Activated T-cell treated with anti-CD3 and anti-CD28 coated beads, Interleukin-2, amount 50 U/mL, for 72 hours (primary cell): ENCODE measurements around the gene WDR44. TPM values are rescaled to one million over a fixed set of nuclear protein-coding genes. Genes with fewer than 3 reads are reported as not detected.
A peak's percentile ranks its signal among the peaks of the same experiment; 100 is the strongest.

ENCODE experiments used
- ATAC-seq, 2 donors: fragments of 150-1000 bp; cut with Tn5 transposase; replicated peaks in 1 of 2; 2 replicates each; pipeline ENCODE4 v1.10.0; 2021; ENCODE audit warnings: moderate library complexity in 2 of 2, mild to moderate bottlenecking in 1 of 2
- DNase-seq, 2 donors: peaks; one replicate each; pipeline ENCODE4 v3.0.0; 2021 to 2022; ENCODE audit warnings: mixed read lengths in 1 of 2
- H3K27ac Mint-ChIP-seq: one replicate; pipeline ENCODE4 v1.8.0; 2022; ENCODE audit warnings: mild to moderate bottlenecking, moderate library complexity, mixed read lengths
- H3K27me3 Mint-ChIP-seq: one replicate; pipeline ENCODE4 v1.8.0; 2022; ENCODE audit warnings: low read depth, mixed read lengths
- H3K36me3 Mint-ChIP-seq, 2 donors: one replicate each; pipeline ENCODE4 v1.8.0; 2022; ENCODE audit warnings: mixed read lengths in 2 of 2, mild to moderate bottlenecking in 1 of 2; ENCODE audit not compliant: insufficient read depth in 2 of 2
- H3K4me1 Mint-ChIP-seq: one replicate; pipeline ENCODE4 v1.8.0; 2022; ENCODE audit warnings: low read depth, mixed read lengths
- H3K4me3 Mint-ChIP-seq, 2 donors: one replicate each; pipeline ENCODE4 v1.8.0; 2022; ENCODE audit warnings: mild to moderate bottlenecking in 2 of 2, mixed read lengths in 2 of 2, moderate library complexity in 2 of 2
- H3K9me3 Mint-ChIP-seq, 2 donors: one replicate each; pipeline ENCODE4 v1.8.0; 2022; ENCODE audit warnings: mixed read lengths in 2 of 2
- total RNA-seq, 2 donors: library from RNA; stranded (reverse); gene quantifications; one replicate each; pipeline ENCODE4 v1.2.3, GENCODE V29; 2022

The WDR44 gene
- total RNA-seq, 2 donors from 2014 or later: 12.2 to 12.4 TPM

GRCh38 chrX:118497180-118497818 is 151.4 kb downstream of the WDR44 start:
- Mint-ChIP-seq H3K9me3 (no peaks in the 10 kb centered on the region), H3K36me3 (peaks cover 2% of the 10 kb centered on the region in 2 donors), H3K4me1 (peaks cover 27% of the 10 kb centered on the region), H3K27ac (peak overlapping the region; percentile 94), H3K4me3 (peak overlapping the region; percentile 95 to 98), H3K27me3 (peaks cover 7% of the 10 kb centered on the region)
- ATAC-seq: no peak
- peak; percentile 8 to 18 for DNase-seq

GRCh38 chrX:118498351-118498750 is 152.4 kb downstream of the WDR44 start:
- Mint-ChIP-seq H3K27ac (peak overlapping the region; percentile 94), H3K36me3 (peaks cover 2% of the 10 kb centered on the region in 2 donors), H3K9me3 (no peaks in the 10 kb centered on the region), H3K4me3 (peak overlapping the region; percentile 95 to 98), H3K4me1 (peaks cover 38% of the 10 kb centered on the region), H3K27me3 (peaks cover 1% of the 10 kb centered on the region)
- DNase-seq (no peak), ATAC-seq (no peak)

DNA sequence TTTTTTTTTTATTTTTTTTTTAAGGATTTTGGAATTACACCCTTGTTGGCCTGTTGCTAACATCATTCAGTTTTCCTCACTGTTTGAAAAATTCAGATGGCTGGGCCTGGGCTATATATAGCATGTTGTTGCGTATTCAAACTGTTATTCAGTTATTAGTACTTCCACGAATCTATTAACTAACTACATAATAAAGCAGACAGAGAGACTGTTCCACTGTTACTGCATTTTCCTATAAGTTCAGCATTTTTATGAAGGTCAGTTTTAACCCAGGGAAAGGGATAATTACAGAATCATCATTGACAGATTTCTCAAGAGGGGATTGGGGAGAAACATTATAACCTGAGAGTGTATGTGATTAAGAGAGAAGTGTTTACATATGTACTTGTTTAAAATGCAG is 152.8 kb downstream of the WDR44 start:
- Mint-ChIP-seq H3K4me3 (peak overlapping the region; percentile 83 to 98), H3K4me1 (peaks cover 42% of the 10 kb centered on the region), H3K9me3 (peaks cover 0 to 2% of the 10 kb centered on the region in 2 donors), H3K36me3 (peaks cover 2 to 4% of the 10 kb centered on the region in 2 donors), H3K27ac (peak overlapping the region; percentile 94), H3K27me3 (no peaks in the 10 kb centered on the region)
- no peak for ATAC-seq
- DNase-seq: no peak

- H3K4me3 Mint-ChIP-seq: peak overlapping the region; percentile 2 to 83
- H3K9me3 Mint-ChIP-seq: peaks cover 0 to 2% of the 10 kb centered on the region in 2 donors
- H3K27me3 Mint-ChIP-seq: no peaks in the 10 kb centered on the region
- ATAC-seq (no peak), DNase-seq (no peak)
- peaks cover 2 to 4% of the 10 kb centered on the region in 2 donors for H3K36me3 Mint-ChIP-seq
- peak overlapping the region; percentile 94 for H3K27ac Mint-ChIP-seq
- H3K4me1 Mint-ChIP-seq: peaks cover 45% of the 10 kb centered on the region
Measured at GRCh38 chrX:118499295-118499694, 153.4 kb downstream of the WDR44 start.

Other genes starting within 250 kb of the WDR44 start
- 1 to 10 TPM; 1.3 to 1.6 TPM for gene KLHL13, start 229.3 kb upstream of the WDR44 start, total RNA-seq
- gene DOCK11, start 149.7 kb downstream of the WDR44 start, total RNA-seq: 10 to 100 TPM; 65.2 to 71.0 TPM